ENCODE results near the gene MAPK8IP3.

MAPK8IP3 gene

GRCh38 chr16:1776991-1777374 lies 71.0 kb downstream of the MAPK8IP3 start:
- DNase-seq, result no peak

- DNase-seq, result no peak
Observed at GRCh38 chr16:1777375-1778199, 71.6 kb downstream of the MAPK8IP3 start.

- no peak for DNase-seq
Observed at GRCh38 chr16:1778200-1779179, 72.5 kb downstream of the MAPK8IP3 start.

- no peak for DNase-seq
Observed at GRCh38 chr16:1779234-1779701, 73.3 kb downstream of the MAPK8IP3 start.

GRCh38 chr16:1779741-1780676 lies 74.0 kb downstream of the MAPK8IP3 start:
- no peak for DNase-seq

DNA sequence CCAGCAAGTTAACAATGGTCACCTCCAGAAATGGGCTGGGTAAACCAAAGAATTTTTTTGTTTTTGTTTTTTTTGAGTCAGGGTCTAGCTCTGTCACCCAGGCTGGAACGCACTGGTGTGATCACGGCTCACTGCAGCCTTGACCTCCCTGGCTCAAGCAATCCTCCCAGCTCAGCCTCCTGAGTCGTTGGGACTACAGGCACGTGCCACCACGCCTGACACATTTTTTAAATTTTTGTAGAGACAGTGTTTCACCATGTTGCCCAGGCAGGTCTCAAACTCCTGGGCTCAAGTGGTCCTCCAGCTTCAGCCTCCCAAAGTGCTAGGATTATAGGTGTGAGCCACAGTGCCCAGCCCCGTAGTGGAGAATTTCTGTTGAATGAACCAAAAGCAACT lies 74.7 kb downstream of the MAPK8IP3 start:
- no peak for DNase-seq

- no peak for DNase-seq
Observed at GRCh38 chr16:1781254-1781653, 75.3 kb downstream of the MAPK8IP3 start.

DNA sequence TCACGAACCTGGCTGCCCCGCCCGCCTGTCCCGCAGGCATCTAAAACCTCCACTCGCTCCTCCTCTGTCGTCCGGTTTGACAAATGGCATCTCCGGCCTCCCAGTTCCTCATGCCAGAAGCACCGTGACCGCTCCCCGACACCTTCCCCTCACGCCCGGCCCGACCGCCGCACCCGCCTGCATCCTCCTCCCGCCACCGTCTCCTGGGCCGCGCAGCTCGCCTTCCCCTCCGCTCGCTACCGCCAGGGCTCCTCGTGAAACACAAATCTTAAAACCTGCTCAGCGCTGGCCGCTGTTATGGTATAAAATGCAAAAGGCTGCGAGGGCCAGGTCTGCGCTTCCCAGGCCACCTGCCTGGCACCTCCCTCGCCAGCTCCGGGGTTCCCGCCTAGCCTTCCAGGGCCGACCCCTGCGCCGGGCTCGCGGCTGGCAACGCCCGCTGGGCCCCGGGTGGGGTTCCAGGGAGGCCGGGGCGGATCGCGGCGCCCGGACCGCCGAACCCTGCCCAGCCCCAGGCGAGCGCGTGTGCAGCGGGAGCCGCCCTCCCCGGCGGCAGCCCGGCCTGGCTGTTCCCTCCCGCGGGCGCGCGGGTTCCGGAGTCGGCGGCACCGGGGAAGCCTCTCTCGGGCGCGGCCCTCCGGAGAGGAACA lies 75.9 kb downstream of the MAPK8IP3 start:
- no peak for DNase-seq

DNA sequence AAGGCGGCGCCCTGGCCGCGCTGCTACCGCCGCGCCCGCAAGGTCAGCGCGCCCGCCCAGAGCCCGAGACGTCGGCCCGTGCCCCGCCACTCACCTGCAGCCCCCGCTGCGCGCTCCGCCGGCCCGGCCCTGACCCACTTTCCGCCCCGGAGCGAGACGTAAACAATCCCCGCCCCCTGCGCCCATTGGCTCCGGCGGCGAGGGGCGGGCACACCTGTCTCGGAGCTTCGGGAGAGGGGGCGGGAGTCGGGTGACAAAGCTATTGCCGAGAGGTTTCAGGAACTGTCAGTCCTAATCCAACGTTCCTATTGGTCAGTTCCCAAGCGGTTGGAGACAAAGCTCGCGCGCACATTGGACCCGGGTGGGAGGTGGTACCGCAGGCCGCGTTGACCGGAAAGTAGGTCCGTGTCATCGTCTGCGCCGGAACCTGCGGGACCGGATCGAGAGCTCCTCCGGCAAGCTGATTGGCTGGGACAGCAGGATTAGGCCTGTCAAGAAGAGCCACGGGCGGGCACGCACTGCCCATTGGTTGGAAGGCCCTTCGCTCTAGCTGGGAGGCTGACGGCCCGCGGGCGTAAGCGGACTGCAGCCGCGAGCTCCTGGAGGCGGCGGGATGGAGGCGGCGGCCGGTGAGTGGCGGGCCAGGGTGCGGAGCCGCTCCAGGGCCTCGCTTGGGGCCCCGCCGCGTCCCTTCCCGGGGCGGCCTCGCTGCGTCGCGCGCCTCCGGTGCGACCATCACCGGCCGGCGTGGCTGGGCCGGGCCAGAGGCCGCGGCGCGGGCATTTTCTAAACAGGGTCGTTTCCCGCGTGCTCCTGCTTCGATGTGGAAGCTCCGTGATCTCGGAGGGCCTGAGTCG lies 76.6 kb downstream of the MAPK8IP3 start, which contains the start of the genes NUBP2 and SPSB3:
Gene NUBP2 (plus strand): TSS at position 553 of the 857 bp plus-strand sequence. CDS start 61 bp downstream, at position 614.
Gene SPSB3 (minus strand): TSS at position 164 of the 857 bp plus-strand sequence. CDS start 1,088 bp downstream, outside the sequence.
- peak; percentile 96 for DNase-seq

DNA sequence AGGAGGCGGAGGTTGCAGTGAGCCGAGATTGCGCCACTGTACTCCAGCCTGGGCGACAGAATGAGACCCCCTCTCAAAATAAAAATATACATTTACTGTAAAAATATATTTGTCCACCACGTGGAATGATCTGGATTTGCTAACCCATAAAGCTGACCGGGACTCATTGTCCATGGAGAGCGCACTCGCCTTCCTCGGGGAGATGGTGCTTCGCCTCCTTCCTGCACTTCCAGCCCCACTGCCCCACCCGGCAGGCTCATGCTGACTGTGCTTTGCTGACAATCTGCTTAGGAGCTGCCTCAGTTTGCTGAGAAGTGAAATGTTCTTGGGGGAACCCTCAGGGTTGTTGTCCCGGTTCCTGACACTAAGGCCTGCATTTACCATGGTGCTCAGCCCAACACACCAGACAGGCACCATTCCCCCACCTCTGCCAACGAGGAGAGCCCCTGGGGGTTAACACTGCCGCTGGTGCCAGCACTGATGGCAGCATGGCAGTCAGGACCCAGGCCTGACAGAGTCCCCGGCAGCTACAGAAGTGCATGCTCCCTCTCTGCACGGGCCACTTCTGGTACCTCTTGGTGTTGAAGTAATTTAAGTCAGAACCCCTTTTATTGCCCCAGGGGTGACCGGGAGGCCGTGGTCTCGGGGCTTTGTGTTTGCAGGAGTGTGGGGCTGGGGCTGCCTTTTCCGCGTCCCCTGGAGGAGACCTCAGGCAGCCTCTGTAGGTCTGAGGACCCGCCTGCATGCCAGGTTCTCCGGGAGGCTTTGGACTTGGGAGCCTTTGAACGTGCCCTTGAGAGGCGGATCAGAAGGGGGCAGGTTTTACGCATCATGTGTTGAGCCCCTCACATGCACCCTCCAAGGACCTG lies 79.2 kb downstream of the MAPK8IP3 start:
- peak; percentile 48 for DNase-seq

DNA sequence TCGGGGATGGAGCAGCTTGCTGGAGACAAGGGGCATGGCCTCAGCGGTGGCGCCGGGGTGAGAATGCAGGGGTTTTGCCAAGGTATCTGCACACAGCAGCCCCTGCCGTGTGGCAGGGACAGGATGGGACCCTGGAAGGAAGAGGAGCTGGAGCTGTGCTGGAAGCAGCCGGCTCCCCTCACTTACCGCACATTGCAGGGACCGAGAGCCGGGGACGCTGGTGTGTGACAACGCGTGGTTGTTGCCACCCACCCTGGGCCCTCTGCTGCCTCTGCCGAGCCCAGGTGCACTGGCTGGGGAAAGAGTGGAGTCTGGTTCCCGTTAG lies 79.8 kb downstream of the MAPK8IP3 start:
- DNase-seq, result peak; percentile 49

DNA sequence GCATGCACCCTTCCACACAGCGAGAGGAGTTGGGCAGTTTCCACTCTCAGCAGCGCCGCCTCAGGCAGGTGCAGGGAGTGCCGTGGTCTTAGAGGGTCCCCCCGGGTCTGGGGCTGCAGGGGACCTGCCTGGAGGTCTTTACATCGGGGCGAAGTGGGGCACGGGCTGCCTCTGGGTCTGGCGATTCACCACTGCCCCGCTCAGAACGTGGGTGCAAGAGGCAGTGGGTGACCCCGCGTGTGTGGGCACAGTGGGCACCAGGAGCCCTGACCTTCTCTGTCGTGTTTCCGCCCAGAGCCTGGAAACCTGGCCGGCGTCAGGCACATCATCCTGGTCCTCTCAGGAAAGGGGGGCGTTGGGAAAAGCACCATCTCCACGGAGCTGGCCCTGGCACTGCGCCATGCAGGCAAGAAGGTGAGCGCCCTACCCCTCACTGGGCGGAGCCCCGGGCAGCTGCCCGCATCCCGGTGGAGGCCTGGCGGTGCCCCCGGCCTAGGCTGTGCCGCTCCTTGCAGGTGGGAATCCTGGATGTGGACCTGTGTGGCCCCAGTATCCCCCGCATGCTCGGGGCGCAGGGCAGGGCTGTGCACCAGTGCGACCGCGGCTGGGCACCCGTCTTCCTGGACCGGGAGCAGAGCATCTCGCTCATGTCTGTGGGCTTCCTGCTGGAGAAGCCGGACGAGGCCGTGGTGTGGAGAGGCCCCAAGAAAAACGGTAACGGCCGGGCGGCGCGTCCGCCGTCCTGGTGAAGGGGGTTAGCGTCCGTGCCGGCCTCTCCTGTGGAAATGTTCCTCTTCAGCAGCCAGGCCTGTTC lies 80.5 kb downstream of the MAPK8IP3 start:
- peak; percentile 52 for DNase-seq

GRCh38 chr16:1787056-1787321 lies 81.0 kb downstream of the MAPK8IP3 start:
- DNase-seq, result peak; percentile 51

DNA sequence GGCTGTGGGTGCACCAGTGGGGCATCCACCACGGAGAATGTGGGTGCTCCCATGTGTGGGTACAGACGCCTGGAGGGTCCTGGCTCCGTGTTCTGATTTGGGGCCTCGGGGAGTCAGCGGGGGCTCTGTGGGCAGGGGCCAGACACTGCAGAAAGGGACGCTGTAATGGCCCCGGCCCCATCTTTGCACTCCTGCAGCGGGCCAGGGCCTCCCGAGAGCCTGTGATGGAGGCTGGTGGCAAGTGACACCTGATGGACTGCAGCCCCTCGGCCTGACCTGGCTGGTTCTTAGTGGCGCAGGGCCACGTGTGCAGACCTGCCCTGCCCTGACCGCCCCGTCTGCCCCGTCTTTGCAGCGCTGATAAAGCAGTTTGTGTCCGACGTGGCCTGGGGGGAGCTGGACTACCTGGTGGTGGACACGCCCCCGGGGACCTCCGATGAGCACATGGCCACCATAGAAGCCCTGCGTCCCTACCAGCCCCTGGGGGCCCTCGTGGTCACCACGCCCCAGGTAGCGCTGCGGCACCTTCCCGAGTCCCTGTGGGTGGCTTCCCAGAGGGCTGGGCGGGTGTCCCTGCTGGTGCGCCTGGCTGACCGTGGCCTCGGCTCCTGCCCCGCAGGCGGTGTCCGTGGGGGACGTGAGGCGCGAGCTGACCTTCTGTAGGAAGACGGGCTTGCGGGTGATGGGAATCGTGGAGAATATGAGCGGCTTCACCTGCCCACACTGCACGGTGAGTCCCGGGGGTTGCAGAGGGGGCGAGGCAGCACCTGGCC lies 81.5 kb downstream of the MAPK8IP3 start:
- DNase-seq, result peak; percentile 50

GRCh38 chr16:1788095-1788707 lies 82.2 kb downstream of the MAPK8IP3 start:
- no peak for DNase-seq

DNA sequence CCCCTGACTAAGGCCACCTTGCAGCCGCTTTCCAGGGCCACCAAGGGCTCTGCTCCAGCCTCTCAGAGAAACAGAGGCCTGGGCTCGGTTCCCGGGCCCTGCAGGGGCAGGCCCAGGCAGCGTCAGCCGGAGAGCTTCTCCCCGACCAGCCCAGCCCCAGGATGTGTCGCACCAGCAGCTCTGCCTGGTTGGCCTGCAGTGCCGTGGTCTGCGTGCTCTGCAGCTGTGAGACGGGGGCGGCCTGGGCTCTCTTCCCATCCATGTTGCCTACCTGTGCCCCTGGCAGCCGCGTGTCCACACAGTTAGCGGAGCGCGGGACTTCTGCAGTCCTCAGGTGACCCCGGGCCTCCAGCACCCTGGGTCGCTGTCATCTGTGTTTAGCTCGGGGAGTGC lies 82.7 kb downstream of the MAPK8IP3 start:
- no peak for DNase-seq

DNA sequence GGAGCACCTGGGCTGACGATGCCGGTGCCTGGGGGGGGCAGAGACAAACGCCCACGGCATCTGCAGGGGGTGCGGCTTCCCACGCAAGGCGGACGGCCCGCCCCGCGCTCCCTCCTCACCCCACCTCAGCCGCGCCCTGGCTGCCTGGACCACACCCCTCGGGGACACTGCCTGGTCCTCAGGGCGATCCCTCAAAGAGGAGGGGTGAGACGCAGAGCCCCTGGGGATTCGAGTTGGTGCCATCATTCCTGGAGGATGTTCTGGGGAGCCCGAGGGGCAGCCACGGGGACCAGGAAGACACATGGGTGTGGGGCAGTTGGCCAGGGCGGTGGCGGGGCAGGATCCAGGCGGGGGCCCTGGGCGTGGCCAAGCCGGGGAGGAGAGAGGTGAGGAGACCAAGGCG lies 83.6 kb downstream of the MAPK8IP3 start:
- DNase-seq, result no peak

GRCh38 chr16:1790261-1790610 lies 84.2 kb downstream of the MAPK8IP3 start:
- no peak for DNase-seq

All from activated CD8-positive, alpha-beta memory T cell treated with anti-CD3 and anti-CD28 coated beads for 24 hours (primary cell).